Activated T-cell treated with anti-CD3 and anti-CD28 coated beads for 24 hours (primary cell): ENCODE data around the gene TEPSIN.

Experiments used
- DNase-seq: peaks from one replicate; pipeline ENCODE4 v3.0.0-alpha.2; 2020; ENCODE audit warnings: low read depth

The TEPSIN gene

DNA sequence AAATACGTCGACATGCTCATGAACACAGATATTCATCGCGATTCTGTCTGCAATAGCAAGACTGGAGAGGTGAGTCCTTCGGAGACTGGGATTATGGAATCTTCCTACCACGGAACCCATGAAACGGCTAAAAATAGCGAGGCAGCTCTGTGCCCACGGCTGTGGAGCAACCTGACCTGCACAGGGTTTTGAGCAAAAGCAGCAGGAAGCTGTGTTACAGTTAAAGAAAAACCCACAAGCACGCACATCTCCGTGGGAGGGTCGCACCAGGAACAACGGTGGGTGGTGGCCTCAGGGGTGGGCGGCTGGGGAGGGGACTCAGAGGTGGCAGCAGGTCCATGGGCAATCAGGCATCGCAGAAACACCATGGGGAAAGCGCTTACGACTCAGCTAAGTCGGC lies 31.4 kb upstream of the TEPSIN start:
- no peak for DNase-seq

DNA sequence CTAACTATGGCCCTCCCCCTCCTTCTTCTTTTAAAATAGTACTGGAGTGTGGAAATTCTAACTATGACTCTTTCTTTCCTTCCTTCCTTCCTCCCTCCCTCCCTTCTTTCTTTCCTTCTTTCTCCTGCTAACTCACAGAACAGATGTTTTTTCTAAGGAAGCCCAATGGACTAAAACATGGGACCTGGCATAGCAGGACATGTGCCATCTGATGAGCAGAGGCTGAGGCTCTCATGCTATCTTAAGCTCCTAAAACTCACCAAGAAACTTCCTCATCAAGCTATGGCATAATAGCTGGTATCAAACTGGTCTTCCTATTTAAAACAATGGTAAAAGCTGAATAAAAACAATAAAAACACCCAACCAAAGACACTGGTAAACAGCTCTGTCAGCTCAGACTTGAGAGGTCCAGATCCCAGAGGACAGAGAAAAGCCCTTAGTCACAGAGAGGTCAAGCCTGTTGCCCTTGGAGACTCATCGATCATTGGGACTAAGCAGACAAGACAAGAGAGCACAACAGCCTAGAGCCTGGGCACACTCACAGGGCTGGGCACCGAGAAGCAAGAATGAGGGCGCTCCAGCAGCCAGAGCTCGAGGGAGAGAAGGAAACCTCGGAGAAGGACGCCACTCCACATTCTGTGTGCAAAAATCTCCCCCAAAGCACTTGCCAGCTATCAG lies 28.7 kb upstream of the TEPSIN start:
- DNase-seq = no peak

DNA sequence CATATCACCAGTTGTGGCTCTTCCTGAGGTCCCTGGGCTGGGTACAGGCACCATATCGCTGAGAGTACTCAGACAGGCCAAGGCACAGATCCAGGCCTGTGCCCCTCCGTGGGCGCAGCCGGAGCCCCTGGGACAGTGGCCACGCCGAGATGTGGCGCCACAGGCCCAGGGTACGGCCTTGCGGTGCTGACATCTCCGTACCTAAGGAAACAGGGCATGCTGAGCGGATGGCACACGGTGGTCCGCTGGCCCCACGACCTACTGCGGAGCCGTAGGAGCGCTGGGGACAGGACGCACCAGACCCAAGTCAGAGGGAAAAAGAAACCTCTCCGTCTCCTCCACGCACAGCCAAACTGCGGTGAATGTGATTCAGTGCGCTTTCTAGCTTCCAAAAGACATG lies 26.7 kb upstream of the TEPSIN start:
- no peak for DNase-seq

DNA sequence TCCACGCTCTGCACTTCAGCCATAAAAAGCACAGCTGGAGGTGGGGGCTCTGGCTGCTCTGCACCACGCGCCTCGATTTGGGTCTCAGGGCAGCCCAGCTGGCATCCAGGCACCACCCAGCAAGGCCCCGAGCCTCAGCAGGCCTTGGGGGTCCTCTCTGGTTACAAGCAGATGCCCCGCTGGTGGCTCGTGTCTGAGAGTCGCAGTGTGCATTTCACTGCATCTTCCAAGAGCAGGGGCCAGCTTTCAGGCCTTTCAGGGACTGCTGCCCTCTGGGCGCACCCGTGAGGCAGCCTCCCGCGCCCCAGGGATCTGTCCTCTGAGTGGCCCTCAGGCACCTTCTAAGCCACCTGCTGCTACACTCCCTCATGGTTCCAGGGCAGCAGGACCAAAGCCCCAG lies 25.8 kb upstream of the TEPSIN start:
- no peak for DNase-seq

DNA sequence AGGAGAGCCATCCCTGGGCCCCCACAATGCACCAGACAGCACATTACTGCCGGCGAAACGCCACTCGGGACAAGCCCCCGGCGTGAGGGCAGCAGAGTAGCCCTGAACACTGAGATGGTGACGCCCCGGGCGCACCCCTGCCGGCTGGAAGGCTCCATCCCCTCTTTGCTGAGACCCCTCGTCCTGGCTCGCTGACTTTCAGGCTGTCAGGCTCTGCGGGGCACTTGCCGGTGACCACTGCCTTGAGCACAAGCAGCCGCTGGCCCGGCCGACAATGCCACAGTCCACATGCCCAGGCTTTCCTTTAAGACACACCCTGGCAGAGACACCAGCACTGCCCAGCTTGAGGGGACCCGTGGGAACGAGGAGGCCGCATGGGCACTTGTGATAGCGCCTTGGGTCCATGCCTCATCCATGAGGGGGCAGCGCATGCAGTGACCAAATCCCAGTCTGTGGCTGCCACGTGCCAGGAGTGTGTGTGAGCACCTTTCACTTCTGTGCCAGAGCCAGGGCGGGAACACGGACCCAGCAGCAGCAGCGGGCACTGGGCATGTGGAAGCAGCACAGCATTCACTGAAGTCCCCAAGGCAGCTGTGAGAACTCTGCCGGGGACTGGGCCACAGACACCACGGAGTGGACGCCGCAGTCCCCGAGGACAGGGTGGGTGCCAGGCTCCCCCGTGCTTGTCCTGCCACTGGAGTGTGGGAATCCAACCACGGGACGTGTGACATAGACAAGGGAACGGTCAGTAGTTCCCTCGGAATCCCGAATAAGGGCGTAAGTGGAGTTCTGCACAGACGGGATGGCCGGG lies 24.7 kb upstream of the TEPSIN start:
- no peak for DNase-seq

DNA sequence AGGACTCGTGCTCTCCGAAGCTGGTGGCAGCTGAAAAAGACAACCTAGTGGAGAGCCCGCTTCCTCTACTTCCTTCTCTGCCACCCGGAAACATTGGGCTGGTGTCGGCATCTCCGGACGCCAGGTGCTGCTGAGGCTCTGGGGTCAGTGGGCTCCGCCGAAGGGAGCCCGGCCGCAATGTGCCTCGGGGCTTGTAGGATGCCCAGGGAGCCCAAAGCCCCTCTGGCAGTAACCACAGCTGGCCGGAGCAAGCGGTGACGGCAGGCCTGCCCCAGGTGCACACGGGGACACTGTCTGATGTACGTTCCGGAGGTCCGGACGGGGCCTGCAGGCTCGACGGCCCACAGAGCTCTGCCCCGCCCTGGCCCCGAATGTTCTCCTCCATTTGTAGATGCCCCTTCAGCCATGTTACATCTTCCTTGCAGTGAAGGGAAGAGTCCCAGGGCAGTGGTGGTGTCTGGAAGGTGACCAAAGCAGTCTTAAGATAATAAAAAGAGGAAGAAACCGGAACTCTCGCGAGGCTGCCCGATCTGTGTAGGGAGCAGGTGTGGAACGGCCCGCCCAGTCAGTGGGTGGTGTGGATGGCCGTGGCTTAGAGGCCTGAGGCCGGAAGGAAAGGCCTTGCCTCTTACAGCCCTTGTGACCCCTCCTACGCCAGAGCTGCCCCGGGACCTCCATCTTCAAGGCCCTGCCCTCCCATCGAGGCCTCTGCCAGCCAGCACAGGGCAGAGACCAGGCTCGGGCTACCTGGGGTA lies 22.9 kb upstream of the TEPSIN start:
- DNase-seq = no peak

DNA sequence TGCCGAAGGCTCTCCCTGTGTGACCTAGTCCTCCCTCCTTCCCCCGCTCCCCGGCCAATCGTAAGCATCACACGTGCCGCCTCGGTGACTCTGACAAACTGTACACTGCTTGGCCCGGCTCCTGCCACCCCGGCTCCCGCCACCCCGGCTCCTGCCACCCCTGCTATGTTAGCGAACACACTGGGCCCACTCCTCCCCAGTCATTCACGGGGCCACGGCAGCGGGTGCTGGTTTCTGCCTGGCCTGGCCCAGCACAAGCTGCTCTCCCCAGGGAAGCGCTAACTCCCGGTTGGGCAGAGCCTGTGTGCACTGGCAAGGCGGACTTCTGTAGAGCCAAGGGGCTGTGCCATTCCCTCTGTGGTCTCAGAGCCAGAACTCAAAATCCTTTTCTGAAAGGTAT lies 22.2 kb upstream of the TEPSIN start:
- no peak for DNase-seq

DNA sequence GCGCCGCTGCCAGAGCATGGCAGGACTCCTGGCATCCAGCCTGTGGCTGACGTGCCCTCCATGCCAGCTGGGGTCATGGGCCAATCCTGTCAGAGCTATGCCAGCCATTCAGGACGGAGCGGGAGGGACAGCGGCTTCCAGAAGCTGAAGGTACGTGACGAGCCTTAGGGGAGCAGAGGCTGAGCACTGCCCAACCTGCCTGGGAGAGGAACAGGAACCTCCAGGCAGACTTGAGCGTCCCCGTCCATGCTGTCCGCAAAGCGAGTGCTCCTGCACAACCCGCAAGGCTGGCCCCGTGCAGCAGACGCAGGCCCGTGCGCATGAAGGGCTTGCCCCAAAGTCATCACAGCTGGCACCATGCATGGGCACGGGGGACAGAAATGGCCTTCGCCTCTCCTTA lies 21.8 kb upstream of the TEPSIN start:
- no peak for DNase-seq

DNA sequence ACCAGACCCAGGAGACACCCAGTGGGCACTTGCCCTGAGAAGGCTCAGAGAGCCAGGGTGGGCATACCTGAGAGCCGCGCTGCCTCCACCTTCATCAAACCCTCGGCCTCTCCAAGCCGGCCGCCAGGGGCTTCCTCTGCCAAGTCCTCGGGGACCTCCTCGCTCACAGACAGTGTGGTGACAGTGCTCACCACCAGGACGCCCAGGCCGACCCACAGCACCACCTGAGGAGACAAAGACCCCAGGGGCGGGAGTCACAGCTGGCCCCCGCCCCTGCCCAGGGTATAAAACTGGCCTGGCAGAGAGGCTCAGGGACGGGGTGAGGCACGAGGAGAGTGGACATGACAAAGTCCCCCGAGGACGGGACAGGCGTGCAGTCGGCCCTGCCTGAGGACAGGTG lies 21.3 kb upstream of the TEPSIN start:
- DNase-seq = no peak

DNA sequence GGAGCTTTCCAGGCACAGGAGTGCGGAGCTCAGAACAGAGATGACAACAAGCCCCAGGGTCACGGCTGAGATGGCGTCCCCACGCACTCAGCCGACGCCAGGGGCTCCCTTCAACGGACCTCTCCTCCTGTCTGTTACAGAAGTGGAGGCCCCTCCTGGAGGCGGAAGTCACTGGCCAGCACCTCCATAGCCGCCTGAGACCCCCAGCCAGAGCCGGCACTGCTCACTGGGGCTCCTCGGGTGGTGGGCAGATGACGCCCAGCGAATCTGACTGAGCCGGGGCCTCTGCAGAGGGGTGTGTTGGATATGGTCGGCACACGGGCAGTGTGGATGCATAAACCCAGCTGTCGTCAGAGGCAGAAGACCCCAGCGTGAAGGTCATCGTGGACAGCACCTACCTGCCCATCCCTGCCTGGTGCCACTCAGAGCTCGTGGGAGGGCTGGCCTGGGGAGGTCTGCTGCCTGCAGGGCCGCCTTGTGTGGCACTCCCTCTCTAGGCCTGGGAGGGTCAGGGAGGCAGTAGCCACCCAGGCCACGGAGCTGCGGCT lies 20.3 kb upstream of the TEPSIN start:
- DNase-seq = no peak

DNA sequence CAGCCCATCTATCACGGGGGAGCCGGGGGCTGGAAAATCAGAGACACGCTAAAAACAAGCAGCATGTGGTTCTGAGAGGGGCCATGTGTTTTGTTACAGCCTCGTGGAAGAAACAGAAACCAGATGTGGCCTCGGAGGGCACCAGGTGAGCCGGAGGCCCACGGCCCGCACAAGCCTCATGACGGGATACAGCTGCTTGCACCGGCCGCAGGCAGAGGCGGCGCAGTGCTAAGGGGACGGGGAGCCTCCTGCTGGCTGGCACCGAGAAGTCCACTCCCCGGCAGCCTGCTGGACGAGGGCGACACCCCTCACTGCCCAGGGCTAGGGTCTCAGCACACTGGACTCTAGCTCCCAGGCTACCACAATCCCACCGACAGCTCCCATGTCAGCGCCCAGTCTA lies 19.4 kb upstream of the TEPSIN start:
- no peak for DNase-seq

DNA sequence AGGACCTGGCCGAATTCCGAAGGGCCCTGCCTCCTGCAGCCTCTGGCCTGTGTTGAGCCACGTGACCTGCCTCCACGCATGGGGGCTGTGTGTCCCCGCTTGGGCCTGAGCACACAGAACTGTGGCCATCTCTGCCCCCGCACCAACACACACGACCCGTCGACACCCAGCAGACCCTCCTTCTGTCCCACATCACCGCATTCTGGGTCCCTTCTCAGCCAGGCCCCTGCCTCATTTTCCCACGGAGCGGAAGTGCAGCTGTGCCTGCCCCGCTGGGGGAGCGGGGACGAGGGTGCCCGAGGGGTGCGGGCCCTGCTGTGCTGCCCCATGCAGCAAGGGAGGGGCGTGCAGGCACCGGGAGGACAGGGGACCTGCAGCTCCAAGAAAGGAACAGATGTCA lies 18.7 kb upstream of the TEPSIN start:
- no peak for DNase-seq

DNA sequence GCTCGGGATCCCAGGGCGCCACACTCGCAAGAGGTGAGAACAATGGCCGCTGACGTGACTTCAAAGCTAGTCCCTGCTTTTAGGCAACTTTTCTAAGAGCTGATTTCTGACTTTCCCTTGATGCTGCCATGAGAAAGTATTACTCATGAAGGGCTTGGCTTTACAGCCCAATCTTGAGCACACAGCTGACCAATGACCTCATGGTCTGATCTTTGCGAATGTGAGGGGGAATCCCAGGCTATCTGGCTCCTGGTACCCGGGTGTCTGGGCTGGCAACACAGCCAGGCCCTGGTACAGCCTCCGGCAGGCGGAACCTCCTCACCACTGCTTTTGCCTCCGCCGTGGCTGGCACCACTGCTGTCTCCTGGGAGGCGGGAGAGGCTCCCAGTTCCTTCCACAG lies 17.8 kb upstream of the TEPSIN start:
- DNase-seq = no peak

DNA sequence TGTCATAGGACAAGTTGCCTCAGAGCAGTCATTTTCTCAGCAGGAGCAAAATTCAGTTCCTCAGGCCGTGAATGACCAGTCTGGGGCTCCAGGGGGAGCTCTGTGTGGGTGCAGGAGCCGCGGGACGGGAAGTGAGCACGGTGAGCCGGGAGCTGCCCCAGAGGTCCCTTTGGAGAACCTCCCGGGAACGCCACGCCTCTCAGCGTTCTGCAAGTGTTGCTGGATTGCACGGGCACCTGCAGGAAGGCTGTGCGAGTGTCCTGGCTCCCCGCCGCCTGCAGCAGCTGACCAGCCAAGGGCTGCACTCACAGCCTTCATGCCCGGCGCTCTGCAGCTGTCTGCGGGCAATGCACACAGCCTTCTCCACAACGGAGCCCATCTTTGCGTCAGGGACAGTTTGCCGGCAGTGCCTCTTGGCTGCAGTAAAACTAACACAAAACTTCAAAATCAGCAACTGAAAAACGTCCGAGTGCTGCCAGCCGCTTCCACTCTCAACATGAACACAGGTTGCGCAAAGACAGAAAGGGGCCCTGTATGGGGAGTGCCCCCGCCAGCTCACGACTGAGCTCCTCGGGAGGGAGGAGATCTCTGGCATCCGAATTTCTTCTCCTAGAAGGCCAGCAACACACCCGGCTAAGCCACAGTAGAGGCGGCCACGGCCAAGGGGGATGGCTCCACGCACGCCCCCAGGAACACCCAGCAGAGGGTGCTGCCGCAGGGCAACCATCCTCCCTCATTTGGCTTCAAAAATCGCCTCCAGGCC lies 16.3 kb upstream of the TEPSIN start:
- no peak for DNase-seq

DNA sequence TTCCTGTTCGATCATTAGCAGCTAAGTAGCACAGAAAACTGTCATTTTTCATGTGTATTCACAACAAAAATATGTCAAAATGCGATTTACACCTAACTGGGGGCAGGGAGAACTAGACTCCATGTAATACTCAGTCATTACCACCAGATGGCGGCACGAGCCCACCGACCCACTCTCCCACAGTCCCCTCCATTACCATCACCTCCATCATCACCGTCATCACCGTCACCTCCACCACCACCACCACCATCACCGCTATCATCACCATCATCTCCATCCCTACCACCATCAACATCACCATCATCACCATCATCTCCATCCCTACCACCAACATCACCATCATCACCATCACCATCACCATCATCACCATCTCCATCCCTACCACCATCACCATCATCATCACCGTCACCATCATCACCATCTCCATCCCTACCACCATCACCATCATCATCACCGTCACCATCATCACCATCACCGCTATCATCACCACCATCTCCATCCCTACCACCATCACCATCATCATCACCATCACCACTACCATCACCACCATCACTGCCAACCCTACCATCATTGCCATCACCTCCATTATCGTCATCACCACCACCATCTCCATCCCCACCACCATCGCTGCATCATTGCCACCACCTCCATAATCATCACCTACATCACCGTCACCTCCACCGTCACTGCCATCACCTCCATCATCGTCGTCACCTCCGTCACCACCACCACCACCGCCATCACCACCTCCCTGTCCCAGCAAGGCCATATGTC lies 14.7 kb upstream of the TEPSIN start:
- DNase-seq = peak; percentile 38

DNA sequence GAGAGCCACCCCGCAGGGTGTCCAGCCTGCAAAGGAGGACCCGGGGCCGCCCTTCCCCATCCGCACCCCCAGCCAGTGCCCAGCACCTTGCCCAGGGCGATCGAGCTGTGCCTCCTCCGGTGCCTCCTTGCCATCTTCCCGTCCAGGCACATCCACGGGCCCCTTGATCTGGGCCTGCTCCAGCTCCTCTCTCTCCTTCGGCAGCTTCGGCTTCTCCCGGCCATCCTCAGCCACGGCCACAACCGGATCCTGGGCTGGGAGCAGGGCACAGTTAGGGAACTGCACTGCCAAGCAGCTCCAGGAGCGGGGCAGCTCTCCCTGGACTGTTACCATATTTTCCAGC lies 14.1 kb upstream of the TEPSIN start:
- DNase-seq = no peak

DNA sequence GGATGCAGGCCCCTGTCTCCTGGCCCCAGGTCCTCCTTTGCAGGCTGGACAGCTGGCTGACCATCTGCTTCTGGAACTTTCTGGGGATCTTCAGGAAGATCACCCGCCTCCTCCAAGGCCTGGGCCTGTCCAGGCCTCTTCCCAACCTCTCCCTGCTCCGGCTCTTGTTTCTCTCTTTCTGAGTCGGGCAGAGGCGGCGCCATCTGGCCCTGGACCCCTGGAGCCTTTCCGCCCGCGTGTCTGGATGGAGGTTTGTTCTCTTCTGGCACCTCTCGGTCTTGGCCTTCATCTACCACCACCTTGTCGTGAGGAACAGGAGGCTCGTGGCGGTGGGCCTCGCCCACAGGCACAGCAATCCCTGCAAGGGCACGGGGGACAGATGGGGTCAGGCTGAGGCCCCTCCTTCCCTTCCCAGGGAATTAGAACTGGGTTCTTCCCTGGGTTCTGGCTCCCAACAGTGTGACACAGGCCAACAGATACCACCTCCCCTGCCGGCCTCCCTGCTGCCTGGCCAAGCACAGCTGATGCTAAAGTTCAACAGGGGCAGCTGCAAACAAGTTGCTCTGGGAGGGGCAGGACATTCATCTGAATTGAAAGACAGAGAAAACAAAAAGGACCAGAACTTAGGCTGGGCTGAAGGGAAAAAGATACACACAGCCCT lies 13.6 kb upstream of the TEPSIN start:
- no peak for DNase-seq

DNA sequence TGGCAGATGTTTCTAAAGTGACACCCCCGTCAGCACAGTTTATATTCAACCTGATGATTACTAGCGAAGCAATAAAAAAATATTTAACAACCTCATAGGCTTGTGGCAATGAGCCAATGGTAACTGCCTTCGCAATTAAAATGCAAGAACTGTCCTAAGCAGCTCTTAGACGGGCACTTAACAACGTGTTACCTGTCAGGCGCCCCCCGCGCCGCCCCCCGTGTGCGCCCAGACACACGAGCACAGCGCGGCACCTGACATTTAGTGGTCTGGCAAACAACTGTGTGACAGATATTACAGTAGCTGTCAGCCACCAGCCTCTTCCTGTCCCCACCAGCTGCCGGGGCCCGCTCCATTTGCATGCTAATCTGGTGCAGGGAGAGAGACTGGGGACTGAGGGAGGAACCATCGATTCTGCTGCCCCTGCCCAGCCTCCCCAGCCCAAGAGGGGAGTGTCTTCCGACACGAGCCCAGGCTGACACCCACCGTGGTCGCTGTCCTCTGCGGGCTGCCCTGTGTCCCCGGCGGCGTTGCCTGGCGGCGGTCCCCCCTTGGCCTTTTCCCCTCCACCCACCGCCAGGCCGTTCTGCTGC lies 12.9 kb upstream of the TEPSIN start:
- DNase-seq = no peak

DNA sequence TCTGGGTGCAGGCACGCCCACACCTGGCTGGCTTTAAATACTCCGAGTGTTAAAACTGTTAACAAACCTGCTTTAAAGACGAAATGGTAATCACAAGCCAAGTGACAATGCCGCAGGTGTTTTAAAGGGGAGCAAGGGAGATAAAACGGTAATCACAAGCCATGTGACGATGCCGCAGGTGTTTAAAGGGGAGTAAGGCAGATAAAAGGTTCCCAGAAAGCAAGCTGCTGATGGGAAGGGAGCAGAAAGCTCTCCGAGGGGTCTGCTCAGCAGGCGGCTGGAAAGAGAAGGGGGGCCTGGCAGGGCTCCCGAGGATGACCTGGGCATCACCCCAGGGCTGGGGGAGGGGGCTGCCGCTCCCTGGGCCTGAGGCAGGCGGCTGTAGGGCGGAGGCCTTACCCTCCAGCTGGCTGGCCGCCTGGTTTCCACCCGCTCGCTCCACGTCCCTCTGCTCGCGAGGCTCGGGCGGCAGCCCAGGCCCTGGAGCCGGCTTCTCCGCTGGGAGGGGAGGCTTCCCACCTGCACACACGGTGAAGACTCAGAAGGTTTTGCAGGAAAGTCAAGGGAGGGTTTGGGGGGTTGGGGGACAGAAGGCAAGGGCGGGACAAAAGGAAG lies 12.3 kb upstream of the TEPSIN start:
- no peak for DNase-seq
